IPS-18c (cell line): Measurements from ENCODE around the gene SLC22A7.

ENCODE experiments used
- H3K4me3 ChIP-seq: 2 replicates; pipeline ENCODE4 v1.7.0; 2013; ENCODE audit warnings: low read depth, mild to moderate bottlenecking, low read length, moderate library complexity; ENCODE audit not compliant: insufficient read depth
- H3K9me3 ChIP-seq: one replicate; pipeline ENCODE4 v1.6.1; 2013; ENCODE audit warnings: mild to moderate bottlenecking, low read length, moderate library complexity; ENCODE audit not compliant: control insufficient read depth, insufficient read depth

SLC22A7 gene

DNA sequence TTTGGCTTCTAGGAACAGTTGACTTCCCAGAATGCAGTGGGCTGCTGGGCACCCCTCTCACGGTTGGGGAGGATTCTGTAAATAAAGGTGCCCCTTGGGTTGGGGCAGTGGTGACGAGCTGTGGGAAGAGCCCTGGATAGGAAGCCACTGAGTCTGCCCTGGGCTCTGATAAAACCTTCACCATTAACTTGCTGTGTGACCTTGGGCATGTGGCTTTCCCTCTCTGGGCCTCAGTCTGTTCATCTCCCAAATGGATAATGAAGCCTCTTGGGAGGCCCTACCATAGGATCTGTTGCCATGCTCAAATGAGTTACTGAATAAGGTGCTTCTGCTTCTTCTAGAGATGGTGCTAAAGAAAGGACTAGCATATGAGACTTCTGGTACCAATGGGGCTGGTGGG, 6.8 kb downstream of the SLC22A7 start:
- no peak overlapping the region for H3K4me3 ChIP-seq
- no peaks in the 10 kb centered on the region for H3K9me3 ChIP-seq

DNA sequence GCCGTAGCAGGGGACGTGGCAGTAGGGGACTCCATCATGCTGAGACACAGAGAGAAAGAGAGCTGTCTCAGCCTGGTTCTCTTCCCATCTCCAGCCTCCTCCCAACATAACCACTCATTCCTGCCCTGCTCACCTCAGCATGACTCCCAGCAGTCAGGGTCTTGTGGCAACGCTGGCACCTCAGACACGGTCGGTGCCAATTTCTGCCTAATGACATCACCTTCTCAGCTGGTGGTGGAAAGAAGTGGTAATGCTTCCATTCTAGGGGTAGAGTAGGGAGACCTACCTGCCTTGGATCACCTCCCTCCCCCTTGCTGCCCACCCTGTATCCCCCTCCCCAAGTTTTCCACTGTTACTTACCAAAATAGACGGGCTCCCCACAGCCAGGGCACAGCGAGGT, 8.0 kb downstream of the SLC22A7 start:
- Histone ChIP-seq H3K9me3 (no peaks in the 10 kb centered on the region), H3K4me3 (no peak overlapping the region)

DNA sequence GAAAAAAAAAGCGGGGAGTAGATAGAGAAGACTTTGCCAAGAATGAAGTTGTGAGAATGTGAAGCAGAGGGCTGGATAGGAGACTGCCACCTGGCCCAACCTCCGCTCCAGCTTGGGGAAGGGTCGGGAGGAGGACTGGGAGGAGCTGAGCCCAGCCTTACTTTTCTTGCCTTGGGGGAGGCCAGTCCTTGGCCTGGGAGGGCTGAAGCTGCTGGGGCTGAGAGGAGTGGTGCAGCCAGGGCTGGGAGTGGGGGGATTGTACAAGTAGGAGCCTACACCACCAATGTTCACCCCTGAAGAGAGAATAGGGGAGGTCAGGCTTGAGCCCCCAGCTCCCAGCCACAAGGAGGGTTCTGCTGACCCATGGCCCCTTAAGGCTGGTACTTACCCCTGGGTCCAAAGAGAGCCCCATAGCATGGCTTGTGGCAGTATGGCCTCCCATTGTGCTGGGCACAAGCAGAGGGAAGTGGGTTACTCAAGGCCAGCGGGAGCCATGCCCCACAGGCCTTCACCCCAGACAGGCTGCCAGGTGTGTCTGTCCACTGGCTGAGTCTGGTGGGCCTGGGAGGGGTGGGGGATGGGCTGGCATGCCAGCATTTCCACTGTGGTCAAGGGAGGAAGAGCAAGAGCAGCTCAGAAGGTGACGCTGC, 9.5 kb downstream of the SLC22A7 start:
- H3K9me3 ChIP-seq, result no peaks in the 10 kb centered on the region
- H3K4me3 ChIP-seq, result no peak overlapping the region

DNA sequence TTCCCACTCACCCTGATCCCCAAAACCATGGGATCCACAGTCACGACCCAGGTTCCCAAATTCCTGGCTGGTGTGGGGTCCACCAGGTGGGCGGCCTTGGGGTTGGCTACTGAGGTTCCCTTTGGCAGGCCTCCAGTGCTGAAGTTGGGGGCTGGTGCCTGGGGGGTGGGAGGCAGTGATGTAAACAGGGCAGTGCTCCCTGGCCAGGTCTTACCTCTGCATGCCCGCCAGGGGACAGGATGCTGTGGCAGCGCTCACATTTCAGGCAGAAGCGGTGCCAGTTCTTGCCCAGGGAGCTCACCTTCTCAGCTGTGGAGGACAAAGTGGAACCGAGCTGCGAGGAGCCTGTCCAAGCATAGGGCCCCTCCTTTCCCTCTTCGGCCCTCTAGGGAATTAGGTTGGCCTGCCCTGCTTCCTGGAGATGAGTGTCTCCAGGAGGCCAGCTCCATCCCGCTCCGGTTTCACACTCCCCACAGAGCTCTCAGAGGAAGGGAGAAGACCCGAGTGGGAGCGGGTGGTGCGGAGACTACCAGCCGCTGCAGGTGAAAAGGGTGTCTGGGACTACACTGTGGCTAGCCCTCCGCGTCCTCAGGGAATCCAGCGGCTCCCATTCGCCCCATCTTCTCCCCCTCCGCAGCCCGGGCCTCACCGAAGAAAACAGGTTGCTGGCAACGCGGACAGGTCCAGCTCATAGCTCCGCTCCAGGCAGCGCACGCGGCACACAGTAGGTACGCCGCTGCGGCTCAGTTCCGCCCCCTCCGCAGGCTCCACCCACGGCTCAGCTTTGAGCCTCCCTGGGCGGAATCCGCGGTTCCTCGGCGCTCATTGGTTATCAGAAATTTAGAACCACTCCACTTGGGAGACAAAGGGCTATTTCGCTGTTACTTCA, 10.3 kb downstream of the SLC22A7 start, which contains the start of gene CRIP3:
Gene CRIP3, minus strand, starts transcription at position 726 of the 889 bp plus-strand sequence. Its CDS starts 34 bp downstream, at position 692.
- peak within 1 kb of the TSS; percentile 53 for H3K4me3 ChIP-seq
- no peaks in the 10 kb centered on the region for H3K9me3 ChIP-seq

DNA sequence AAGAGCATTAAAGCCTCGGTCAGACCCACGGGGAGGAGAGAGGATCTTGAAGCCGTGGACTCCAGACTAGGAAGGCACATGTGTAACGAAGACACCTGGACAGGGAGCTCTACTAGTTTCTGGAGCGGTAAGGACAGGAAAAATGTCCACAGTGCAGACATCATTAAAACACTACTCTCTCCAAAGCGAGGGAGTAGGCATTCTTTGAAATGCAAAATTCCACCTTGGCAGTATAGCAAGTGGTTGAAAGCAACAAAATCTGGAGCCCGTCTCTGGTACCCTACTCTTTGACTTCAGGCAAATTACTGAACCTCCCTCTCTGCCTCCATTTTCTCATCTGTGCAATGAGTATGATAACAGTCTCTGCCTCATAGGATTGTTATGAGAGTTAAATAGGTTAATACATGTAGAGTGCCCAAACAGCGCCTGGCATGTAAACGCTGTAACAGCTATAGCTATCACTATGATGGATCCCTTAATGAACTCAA, 11.0 kb downstream of the SLC22A7 start:
- peak overlapping the region; percentile 53 for H3K4me3 ChIP-seq
- H3K9me3 ChIP-seq, result no peaks in the 10 kb centered on the region

DNA sequence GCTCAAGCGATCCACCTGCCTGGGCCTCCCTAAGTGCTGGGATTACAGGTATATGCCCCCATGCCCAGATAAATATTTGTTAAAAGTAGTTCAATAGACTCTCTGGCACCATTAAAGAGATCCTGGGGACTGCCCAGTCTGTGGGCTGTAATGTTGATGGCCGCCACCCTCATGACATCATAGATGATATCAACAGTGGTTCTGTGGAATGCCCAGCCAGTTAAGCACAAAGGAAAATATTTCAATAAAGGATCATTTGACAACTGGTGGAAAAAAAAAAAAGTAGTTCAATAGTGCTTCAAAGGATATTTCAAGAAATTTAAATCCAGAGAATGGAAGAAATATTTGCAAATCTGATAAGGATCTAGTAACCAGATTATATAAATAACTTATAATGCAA, 12.1 kb downstream of the SLC22A7 start:
- H3K4me3 ChIP-seq, result no peak overlapping the region
- H3K9me3 ChIP-seq, result no peaks in the 10 kb centered on the region

DNA sequence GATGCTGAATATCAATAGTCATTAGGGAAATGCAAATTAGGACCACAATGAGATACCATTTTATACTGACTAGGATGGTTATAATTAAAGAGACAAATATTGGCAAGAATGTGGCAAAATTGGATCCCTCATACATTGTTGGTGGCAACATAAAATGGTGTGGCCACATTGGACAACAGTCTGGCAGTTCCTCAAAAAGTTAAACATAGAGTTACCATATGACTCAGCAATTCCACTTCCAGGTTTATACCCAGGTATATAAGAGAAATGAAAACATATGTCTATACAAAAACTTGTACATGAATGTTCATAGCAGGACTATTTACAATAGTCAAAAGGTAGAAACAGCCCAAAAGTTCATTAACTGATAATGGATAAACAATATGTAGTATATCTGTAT, 12.6 kb downstream of the SLC22A7 start:
- Histone ChIP-seq H3K9me3 (no peaks in the 10 kb centered on the region), H3K4me3 (no peak overlapping the region)

DNA sequence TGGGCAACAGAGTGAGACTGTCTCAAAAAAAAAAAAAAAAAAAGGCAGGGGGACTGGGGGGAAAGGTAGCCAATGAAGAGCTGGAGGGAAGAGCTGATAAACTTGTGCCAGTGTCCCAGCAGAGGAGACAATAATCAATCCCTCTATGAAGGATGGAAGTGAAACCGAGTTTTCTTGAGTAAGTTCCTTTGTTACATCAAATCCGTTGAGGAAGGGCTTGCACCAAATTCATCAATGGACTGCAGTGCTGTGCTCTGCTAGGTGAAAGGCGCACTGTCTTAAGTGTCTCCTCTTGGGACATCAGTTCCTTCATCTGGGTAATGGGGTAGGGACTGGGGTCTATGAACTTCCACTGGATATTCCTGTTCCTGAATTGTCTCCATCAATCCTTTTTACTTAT, 13.6 kb downstream of the SLC22A7 start:
- Histone ChIP-seq H3K9me3 (no peaks in the 10 kb centered on the region), H3K4me3 (no peak overlapping the region)

DNA sequence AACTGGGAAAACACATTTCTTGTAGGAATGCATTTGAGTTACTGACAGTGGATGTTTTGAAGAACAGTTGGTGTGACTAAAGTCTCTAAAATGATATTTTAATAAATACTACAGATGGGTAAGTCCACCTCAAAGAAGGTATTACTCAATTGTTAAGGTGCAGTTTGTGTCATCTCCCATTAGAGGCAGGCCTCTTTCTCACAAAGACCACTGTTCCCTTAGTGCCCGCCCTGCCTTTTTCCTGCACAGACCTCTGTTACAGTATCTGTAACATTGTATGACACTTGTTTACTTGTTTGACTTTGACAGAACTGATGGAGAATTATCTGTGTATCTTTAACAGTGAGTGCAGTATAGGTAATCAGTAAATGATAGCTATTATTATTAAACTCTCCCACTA, 15.8 kb downstream of the SLC22A7 start:
- no peaks in the 10 kb centered on the region for H3K9me3 ChIP-seq

DNA sequence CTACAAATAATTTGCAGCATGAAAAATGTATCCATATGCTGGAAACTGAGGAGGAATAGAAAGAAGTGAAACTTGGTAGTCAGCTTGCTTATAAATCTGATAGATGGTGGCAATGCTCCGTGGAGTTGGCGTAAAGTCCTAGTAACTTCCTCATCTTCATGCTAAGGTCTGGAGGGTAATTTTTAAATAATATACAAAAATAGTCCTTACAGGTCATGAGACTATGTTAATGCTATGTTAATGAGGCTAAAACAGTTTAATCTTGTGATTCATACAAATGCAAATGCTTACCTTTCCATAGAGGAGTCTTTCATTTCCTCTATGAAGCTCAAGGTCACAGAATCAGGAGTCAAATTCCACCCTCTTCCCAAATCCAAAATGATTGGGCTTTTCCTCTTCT, 20.0 kb downstream of the SLC22A7 start:
- Histone ChIP-seq H3K9me3 (no peaks in the 10 kb centered on the region), H3K4me3 (no peak overlapping the region)

More for the DNA sequence above, 15.8 kb downstream of the SLC22A7 start:
- no peak overlapping the region for H3K4me3 ChIP-seq

DNA sequence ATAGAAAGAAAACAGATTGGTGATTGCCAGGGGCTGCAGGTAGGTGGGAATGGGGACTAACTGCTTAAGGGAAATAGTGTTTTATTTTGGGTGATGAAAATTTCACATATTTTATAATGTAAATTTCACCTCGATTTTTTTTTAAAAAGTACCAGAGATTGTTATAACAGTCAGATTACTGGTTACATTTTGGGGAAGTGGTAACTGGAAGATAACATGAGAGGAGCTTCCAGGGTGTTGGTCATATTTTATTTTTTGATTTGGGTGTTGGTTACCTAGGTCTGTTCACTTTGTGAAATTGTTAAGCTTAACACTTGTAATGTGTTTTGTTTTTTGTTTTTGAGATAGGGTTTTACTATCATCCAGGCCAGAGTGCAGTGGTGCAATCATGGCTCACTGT, 27.8 kb downstream of the SLC22A7 start:
- H3K9me3 ChIP-seq, result no peaks in the 10 kb centered on the region
- no peak overlapping the region for H3K4me3 ChIP-seq

DNA sequence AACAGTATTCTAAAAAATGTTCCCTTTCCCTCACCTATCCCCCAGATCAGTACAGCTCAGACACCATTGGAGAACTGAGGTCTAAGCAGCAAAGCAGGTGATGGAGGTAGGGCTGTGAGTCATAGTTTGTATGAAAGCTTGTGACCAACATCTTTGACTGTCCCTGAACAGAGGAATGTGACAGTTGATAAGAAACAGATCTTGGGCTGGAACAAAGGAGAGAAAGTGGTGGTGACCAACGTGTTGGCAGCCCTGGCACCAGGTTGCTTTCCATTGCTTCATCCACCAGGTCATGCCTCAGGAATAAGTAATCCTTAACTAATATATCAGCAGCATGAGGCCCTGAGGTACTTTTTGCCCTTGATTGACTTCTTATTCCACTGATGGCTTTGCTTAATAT, 30.5 kb downstream of the SLC22A7 start:
- no peak overlapping the region for H3K4me3 ChIP-seq
- H3K9me3 ChIP-seq, result no peaks in the 10 kb centered on the region

DNA sequence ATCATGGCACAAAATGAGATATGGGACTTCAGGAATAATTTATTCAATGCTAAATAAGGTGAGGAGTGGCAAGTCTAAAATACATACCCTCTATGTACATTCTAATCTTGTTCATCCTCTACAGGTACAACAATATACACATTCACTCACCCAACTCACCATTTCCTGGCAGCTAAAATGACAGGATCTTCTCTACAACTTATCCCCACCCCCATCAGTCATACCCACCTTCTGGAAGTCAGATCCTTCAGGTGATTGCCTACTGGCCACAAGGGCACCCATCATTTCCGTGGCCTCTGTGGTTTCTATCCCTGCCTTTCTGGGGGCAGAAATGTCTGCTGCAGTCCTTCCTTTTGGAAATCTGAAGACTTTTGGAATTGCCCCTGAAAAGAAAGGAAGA, 33.4 kb downstream of the SLC22A7 start:
- H3K4me3 ChIP-seq, result no peak overlapping the region
- no peaks in the 10 kb centered on the region for H3K9me3 ChIP-seq

DNA sequence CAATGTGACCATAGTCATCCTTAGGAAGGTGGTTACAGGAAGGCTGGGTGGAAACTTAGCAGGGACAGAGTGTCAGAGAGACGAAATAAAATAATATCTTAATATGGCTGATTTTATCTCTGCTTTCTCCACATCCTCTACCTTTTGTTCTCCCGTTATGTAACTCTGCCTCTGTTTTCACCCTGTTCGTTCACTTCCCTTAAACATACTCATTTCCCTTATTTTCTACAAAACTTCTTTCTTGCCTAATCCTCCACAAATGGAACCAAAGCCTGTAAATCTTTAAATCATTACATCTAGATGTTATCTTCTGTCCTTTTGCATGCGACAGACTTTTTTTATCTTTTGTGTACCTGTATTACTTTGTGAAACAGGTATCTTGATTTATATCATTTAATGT, 33.8 kb downstream of the SLC22A7 start:
- Histone ChIP-seq H3K4me3 (no peak overlapping the region), H3K9me3 (no peaks in the 10 kb centered on the region)

DNA sequence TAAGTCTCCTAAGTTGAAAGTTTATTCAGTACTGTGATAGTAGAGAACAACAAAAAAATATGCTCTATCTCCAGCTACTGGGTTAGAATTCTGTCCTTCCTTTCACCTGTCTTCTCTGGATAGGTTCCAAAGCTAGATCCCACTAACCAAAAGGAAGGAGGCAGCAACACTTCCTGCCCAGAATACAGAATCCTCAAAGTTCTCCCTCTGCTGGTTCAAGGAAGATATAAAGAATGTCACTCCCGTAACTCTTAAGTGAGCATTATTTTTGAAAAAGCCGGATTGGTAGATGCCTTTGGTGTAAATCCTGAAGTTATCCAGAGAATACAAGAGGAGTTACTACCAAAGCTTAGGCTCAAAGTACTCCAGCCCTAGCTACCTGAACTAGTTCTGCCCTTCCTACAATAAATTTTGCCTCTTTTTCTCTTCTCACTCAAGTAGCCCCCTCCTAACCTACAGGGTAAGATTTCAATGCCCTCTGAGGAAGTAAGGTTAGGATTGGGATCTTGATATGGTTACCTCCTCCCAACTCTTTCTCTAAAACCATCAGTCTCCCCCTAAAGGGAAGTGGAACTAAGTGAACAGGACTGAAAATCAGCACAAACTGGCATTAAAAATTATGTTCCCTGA, 36.5 kb downstream of the SLC22A7 start:
- Histone ChIP-seq H3K9me3 (no peaks in the 10 kb centered on the region), H3K4me3 (no peak overlapping the region)

DNA sequence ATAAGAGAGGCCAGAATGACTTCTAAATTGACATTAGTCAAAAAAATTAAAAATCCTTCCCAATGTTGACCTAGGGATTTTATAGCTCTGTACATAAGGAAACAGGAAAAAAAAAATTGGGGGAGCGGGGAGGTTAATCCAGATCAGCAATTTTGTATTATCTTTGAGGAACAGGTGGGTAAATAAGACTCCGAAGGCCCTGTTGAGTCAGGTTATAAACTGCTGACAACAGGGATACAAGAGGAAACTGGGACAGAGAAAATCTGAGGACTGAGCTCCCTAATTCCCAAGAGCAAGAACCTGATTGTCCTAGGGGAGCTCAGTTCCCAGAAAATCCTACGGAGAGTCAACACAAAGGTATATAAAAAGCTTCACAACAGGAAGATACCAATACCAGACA, 37.4 kb downstream of the SLC22A7 start:
- H3K9me3 ChIP-seq, result no peaks in the 10 kb centered on the region
- H3K4me3 ChIP-seq, result no peak overlapping the region

DNA sequence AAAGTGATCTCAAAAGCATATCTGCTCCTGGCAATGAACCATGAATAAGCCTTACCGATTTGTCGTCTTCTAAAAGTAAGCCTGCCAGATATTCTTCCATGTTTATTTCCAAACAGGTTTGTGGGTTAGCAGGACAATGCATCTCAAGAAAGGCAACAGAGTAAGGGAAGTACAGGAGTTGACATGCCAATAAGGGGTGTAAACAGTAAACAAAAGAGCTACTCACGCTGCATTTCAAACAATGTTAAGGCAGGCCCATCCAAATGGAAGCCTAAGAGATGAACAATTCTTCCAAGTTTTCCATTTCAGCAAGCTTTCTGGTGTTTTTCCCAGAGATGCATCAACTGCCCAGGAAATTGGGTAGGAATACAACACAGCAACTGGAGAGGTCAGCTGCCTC, 38.3 kb downstream of the SLC22A7 start:
- no peak overlapping the region for H3K4me3 ChIP-seq
- H3K9me3 ChIP-seq, result no peaks in the 10 kb centered on the region

DNA sequence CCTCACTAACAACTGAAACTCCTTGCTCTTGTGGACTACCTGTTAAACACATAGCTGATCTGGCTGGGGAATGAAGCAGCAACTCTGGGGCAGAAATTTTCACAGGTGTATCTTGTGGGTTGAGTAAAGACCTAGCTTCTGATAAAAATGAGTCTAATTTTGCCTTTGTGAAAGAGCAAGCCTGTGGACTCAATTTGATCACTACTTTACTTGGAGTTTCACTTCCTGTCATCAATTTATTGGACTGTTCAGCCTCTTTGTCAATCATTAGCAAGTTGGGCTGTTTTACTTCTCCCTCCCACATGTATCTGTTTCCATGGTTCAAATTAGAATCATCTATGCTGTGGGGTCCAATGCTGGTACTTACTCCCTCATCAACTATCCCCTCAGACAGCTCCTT, 40.2 kb downstream of the SLC22A7 start:
- no peaks in the 10 kb centered on the region for H3K9me3 ChIP-seq
- no peak overlapping the region for H3K4me3 ChIP-seq
